HG02970 (cell line): Measurements from ENCODE around the gene DAGLB.
"Not testable (repeated sequence)": the region's sequence is repeated elsewhere in the genome, so short reads cannot be mapped to it uniquely, and the experiment has no call there.

Source experiments
- ATAC-seq: cut with Tn5 transposase; IDR thresholded peaks from one replicate; pipeline ENCODE4 v1.9.1; 2021; ENCODE audit warnings: mild to moderate bottlenecking, moderate library complexity, moderate number of reproducible peaks; ENCODE audit not compliant: unreplicated experiment, low FRiP score

The DAGLB gene

DNA sequence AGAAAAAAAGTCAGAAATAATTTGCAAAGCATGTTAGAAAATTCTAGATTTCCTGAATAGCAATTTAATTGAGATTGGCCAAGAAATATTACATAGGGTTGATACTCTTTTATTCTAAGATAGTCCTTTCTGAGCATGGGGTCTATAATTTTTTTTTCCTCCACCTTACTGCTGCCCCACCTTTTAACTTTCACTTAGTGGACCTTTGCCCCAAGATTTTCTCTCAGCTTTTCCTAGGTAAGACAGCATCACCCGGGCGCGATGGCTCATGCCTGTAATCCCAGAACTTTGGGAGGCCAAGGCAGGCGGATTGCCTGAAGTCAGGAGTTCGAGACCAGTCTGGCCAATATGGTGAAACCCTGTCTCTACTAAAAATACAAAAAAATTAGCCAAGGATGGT, 69.2 kb downstream of the DAGLB start:
- not testable (repeated sequence) for ATAC-seq

- ATAC-seq = no peak
These were observed 70.9 kb downstream of the DAGLB start for GRCh38 chr7:6376820-6377219.

DNA sequence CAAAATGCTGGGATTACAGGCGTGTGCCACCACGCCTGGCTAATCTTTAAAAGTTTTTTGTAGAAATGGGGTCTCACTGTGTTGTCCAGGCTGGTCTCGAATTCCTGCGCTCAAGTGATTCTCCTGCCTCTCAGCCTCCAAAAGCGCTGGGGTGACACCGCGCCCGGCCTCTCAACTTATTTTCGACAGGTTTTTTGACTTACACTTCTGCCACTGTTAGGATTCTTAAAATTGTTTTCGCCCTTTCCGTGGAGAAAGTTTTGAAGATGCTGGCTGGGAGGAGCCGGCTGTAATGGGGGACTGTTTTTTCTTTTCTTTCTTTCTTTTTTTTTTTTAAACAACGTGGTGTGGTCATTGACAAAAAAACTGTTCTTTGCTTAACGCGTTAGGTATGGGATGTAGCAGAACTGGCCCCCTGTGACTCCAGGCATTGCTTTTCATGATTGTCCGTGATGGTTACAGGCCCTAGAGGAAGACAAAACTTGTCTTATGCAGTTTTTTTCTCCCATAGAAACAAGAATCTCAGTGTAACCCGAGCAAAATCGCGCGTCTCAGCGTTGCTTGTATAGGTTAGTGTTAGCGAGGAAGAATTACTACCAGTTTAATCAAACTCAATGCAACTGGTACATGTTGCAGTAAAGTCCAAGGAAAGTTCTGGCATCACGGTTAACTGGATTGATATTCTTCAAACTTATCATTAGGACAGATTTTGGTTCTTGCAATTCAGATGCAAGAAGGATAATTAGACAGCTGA, 72.2 kb downstream of the DAGLB start:
- no peak for ATAC-seq

- ATAC-seq = no peak
These were observed 80.0 kb downstream of the DAGLB start for GRCh38 chr7:6367701-6368211.

DNA sequence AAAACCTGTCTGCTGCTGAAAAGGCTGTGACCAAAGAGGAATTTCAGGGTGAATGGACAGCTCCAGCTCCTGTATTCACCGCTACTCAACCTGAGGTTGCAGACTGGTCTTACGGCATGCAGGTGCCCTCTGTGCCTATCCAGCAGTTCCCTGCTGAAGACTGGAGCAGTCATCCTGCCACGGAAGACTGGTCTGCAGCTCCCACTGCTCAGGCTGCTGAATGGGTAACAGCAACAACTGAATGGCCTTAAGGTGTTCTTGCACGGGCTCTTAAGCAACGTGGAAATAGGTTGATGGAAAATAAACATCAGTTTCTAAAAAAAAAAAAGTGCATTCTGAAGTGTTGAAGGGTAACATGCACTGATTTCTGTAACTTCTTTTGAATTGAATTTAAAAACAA, 82.3 kb downstream of the DAGLB start:
- ATAC-seq = no peak

DNA sequence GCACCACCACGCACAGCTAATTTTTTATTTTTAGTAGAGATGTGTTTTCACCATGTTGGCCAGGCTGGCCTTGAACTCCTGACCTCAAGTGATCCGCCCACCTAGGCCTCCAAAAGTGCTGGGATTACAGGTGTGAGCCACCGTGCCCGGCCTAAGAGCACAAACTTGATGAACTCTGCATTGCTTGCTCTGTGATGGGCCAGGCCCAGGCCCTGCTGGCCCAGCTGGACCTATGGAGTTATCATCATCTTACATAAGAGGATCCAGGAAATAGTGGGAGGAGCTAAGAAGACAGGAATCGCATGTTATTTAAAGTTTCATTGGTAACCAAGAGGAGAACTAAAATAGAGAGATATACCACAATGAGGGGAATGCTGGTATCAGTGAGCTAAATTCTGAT, 86.9 kb downstream of the DAGLB start:
- no peak for ATAC-seq

DNA sequence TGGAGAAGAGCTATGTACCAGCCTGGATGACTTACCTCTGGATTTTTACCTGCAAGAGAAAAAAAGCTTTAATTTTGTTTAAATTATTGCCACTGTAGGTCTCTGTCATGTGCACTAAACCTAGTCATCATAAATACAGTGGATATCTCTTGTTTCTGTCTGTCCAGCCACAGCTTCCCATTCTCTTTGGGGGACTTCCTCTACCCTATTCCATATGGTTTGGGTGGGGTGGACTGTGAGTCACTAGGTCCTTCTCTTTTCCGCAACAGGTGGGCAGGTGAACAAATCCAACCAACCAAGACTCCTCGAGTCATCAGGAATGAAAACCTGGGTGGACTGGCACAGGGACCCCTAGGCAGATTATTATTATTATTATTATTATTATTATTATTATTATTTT, 88.0 kb downstream of the DAGLB start:
- ATAC-seq = no peak
